KMS-11 (cell line): ENCODE measurements around the gene CCDC124.

ENCODE experiments used
- H2AFZ ChIP-seq: fragments of 200-600 bp; sonication (generic); 2 replicates; pipeline ENCODE4 v1.6.1; 2016; ENCODE audit warnings: antibody characterized with exemption, mixed run types, low read depth
- H3K27ac ChIP-seq: fragments of 200-600 bp; sonication (generic); 2 replicates; pipeline ENCODE4 v1.6.1; 2016; ENCODE audit warnings: mild to moderate bottlenecking, mixed run types
- H3K27me3 ChIP-seq: fragments of 200-600 bp; sonication (generic); 2 replicates; pipeline ENCODE4 v1.6.1; 2017; ENCODE audit warnings: mild to moderate bottlenecking, low read depth, mixed run types, moderate library complexity; ENCODE audit not compliant: insufficient read depth
- H3K36me3 ChIP-seq: fragments of 200-600 bp; sonication (generic); 2 replicates; pipeline ENCODE4 v1.6.1; 2017; ENCODE audit warnings: mild to moderate bottlenecking, mixed run types; ENCODE audit not compliant: insufficient read depth
- H3K4me1 ChIP-seq: fragments of 200-600 bp; sonication (generic); 2 replicates; pipeline ENCODE4 v1.6.1; 2016; ENCODE audit warnings: mild to moderate bottlenecking, low read depth, mixed run types; ENCODE audit not compliant: poor library complexity, severe bottlenecking
- H3K4me2 ChIP-seq: fragments of 200-600 bp; sonication (generic); 2 replicates; pipeline ENCODE4 v1.7.0; 2016; ENCODE audit warnings: mild to moderate bottlenecking, mixed run types
- H3K4me3 ChIP-seq: fragments of 200-600 bp; sonication (generic); IDR thresholded peaks from 2 replicates; pipeline ENCODE4 v1.6.1; 2017; ENCODE audit warnings: low read depth, low read length, mixed read lengths; ENCODE audit not compliant: insufficient read depth
- H3K79me2 ChIP-seq: fragments of 200-600 bp; sonication (generic); 2 replicates; pipeline ENCODE4 v1.6.1; 2016; ENCODE audit warnings: low read depth, mixed run types; ENCODE audit not compliant: insufficient read depth
- H3K9ac ChIP-seq: fragments of 200-600 bp; sonication (generic); 2 replicates; pipeline ENCODE4 v1.6.1; 2016; ENCODE audit warnings: mild to moderate bottlenecking, mixed run types
- H4K20me1 ChIP-seq: fragments of 200-600 bp; sonication (generic); 2 replicates; pipeline ENCODE4 v1.6.1; 2016; ENCODE audit warnings: mild to moderate bottlenecking, mixed run types; ENCODE audit not compliant: insufficient read depth
- CTCF ChIP-seq: fragments of 200-600 bp; sonication (generic); conservative IDR thresholded peaks from 2 replicates; pipeline ENCODE4 v1.6.1; 2017; ENCODE audit warnings: low read depth, mild to moderate bottlenecking, antibody characterized with exemption, low read length, moderate library complexity, mixed read lengths

The CCDC124 gene

GRCh38 chr19:17966129-17966483 lies 33.3 kb downstream of the CCDC124 start:
- no peak overlapping the region for H3K4me2 ChIP-seq
- H4K20me1 ChIP-seq, result no peaks in the 10 kb centered on the region
- no peak for TF ChIP-seq CTCF
- H3K4me1 ChIP-seq, result no peaks in the 10 kb centered on the region
- no peaks in the 10 kb centered on the region for H3K36me3 ChIP-seq
- peaks cover 73% of the 10 kb centered on the region for H3K27me3 ChIP-seq
- H3K9ac ChIP-seq, result no peak overlapping the region
- H3K79me2 ChIP-seq, result no peaks in the 10 kb centered on the region
- no peak overlapping the region for H3K27ac ChIP-seq
- H3K4me3 ChIP-seq, result no peak overlapping the region
- no peak overlapping the region for H2AFZ ChIP-seq

GRCh38 chr19:17966550-17967256 lies 33.9 kb downstream of the CCDC124 start, which contains the start of gene KCNN1:
KCNN1 (plus strand) TSS chr19:17967107; CDS start chr19:17973889, 6,782 bp downstream.
- Histone ChIP-seq H3K4me2 (no peak within 1 kb of the TSS), H2AFZ (no peak within 1 kb of the TSS), H3K9ac (no peak within 1 kb of the TSS), H4K20me1 (no peaks in the 10 kb centered on the region), H3K27me3 (peaks cover 71% of the 10 kb centered on the region), H3K4me1 (no peaks in the 10 kb centered on the region), H3K79me2 (no peaks in the 10 kb centered on the region), H3K27ac (no peak within 1 kb of the TSS), H3K36me3 (no peaks in the 10 kb centered on the region), H3K4me3 (no peak within 1 kb of the TSS)
- TF ChIP-seq CTCF, result no peak

GRCh38 chr19:17967257-17968051 lies 34.6 kb downstream of the CCDC124 start:
- Histone ChIP-seq H3K79me2 (no peaks in the 10 kb centered on the region), H3K9ac (no peak overlapping the region), H3K4me1 (no peaks in the 10 kb centered on the region), H2AFZ (no peak overlapping the region), H3K36me3 (no peaks in the 10 kb centered on the region), H3K4me3 (no peak overlapping the region), H4K20me1 (no peaks in the 10 kb centered on the region), H3K27me3 (peaks cover 71% of the 10 kb centered on the region), H3K27ac (no peak overlapping the region), H3K4me2 (no peak overlapping the region)
- TF ChIP-seq CTCF, result no peak

- H3K4me2 ChIP-seq, result no peak overlapping the region
- no peak overlapping the region for H3K9ac ChIP-seq
- H3K27ac ChIP-seq, result no peak overlapping the region
- H4K20me1 ChIP-seq, result no peaks in the 10 kb centered on the region
- peaks cover 70% of the 10 kb centered on the region for H3K27me3 ChIP-seq
- H2AFZ ChIP-seq, result no peak overlapping the region
- no peak overlapping the region for H3K4me3 ChIP-seq
- no peaks in the 10 kb centered on the region for H3K36me3 ChIP-seq
- H3K79me2 ChIP-seq, result no peaks in the 10 kb centered on the region
- TF ChIP-seq CTCF, result no peak
- no peaks in the 10 kb centered on the region for H3K4me1 ChIP-seq
Measured at GRCh38 chr19:17968362-17968761, 35.5 kb downstream of the CCDC124 start.
